ENCODE data around the gene PRKD1. TPM values are rescaled to one million over a fixed set of nuclear protein-coding genes. Genes with fewer than 3 reads are reported as not detected.

The PRKD1 gene
- total RNA-seq, 1 donor from 2014 or later, result 0.23 TPM

DNA sequence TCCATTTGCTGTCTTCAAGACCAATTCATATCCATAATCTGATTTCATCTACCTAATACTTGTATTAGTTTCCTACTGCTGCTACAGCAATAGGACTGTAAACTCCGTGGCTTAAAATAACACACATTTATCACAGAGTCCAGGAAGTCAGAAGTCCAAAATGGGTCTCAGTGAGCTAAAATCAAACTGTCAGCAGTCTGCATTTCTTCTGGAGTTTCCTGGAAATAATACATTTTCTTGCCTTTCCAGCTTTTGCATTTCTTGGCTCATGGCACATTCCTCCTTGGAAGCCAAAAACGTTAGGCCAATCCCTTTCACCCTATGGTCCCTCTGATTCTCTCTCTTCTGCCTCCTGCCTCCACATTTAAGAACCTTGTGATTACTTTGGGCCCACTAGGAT is 239.8 kb downstream of the PRKD1 start:
- Mint-ChIP-seq H3K4me1 (ENCODE audit: low read depth) (no peaks in the 10 kb centered on the region), H3K4me3 (no peak overlapping the region), H3K9me3 (peaks cover 59% of the 10 kb centered on the region), H3K36me3 (ENCODE audit: low read depth) (no peaks in the 10 kb centered on the region), H3K27ac (no peak overlapping the region), H3K27me3 (ENCODE audit: insufficient read depth) (no peaks in the 10 kb centered on the region)
- DNase-seq (ENCODE audit: low spot score), result no peak
- intact Hi-C loops (cut with micrococcal nuclease), result no loop called here

DNA sequence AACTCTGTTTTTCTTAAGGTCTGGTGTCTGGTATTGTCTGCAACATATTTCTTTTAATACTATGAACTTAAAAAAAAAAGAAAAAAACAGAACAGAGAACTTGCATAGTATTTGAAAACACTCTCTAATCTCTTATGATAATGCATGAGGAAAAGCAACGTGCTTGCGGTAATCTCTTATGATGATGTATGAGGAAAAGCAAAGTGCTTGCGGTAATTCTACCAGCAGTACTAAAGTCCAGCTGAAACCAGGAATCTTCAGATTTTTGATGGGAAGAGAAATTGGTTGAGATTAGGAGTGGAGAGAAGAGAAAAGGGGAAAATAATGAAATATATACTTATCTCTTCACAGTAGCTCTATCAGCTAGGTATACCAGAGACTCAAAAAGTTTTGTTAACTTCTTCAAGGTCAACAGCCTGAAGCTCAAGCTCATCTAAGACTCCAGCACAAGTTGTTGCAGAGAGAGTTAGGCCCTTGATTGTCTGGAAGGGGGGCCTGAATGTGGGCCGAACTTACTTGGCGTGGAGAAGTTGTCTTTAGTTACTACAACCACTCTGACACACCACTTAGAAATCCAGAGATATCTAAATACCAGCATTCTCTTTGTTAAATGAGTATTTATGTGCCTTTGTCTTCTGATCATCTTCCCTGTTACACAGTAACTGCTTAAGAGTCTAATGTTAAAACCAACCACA is 240.4 kb downstream of the PRKD1 start:
- Mint-ChIP-seq H3K27me3 (ENCODE audit: insufficient read depth) (no peaks in the 10 kb centered on the region), H3K4me3 (no peak overlapping the region), H3K4me1 (ENCODE audit: low read depth) (no peaks in the 10 kb centered on the region), H3K9me3 (peaks cover 59% of the 10 kb centered on the region), H3K27ac (no peak overlapping the region), H3K36me3 (ENCODE audit: low read depth) (no peaks in the 10 kb centered on the region)
- intact Hi-C loops (cut with micrococcal nuclease), result no loop called here
- DNase-seq (ENCODE audit: low spot score), result no peak

DNA sequence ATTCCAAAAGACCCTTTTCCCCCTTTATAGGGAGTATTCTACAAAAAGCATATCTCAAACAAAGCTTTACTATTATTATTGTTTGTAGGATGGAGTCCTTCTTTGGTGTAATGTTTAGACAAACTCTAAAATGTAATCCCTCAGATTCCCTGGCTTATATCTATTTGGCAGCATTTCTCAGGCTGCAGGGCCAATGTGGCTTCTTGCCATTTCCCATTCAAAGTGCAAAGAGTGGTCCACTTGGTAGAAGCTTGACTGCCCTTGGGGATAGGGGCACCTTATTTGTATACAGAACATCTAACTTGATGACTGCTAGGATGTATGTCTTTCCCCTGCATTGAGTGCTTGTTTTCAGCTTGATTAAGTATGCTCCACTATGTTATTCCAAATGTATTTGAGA is 242.7 kb downstream of the PRKD1 start:
- H3K4me3 Mint-ChIP-seq, result no peak overlapping the region
- intact Hi-C loops (cut with micrococcal nuclease), result no loop called here
- no peak for DNase-seq (ENCODE audit: low spot score)
- H3K27me3 Mint-ChIP-seq (ENCODE audit: insufficient read depth), result no peaks in the 10 kb centered on the region
- H3K36me3 Mint-ChIP-seq (ENCODE audit: low read depth), result no peaks in the 10 kb centered on the region
- H3K9me3 Mint-ChIP-seq, result peaks cover 58% of the 10 kb centered on the region
- H3K4me1 Mint-ChIP-seq (ENCODE audit: low read depth), result no peaks in the 10 kb centered on the region
- no peak overlapping the region for H3K27ac Mint-ChIP-seq

DNA sequence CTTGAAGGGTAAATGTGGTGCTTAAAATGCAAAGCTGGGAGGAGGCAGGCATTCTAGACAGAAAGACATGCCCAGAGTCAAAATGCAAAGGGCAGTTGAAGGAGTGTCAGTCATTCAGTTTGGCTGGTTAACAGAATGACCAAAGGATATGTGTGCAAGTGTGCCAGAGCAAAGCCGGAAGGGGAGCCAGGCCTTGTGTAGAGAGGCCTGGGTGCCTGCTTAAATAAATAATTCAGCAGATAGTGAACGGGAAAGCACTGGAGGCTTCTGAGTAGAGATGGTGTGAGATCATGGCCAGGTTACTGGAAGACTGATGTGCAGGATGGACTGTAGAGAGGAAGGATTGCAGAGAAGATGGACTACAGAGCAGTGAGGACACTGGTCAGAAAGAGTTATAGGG is 244.9 kb downstream of the PRKD1 start:
- Mint-ChIP-seq H3K27ac (no peak overlapping the region), H3K4me1 (ENCODE audit: low read depth) (no peaks in the 10 kb centered on the region), H3K27me3 (ENCODE audit: insufficient read depth) (no peaks in the 10 kb centered on the region), H3K9me3 (peaks cover 48% of the 10 kb centered on the region), H3K36me3 (ENCODE audit: low read depth) (no peaks in the 10 kb centered on the region), H3K4me3 (no peak overlapping the region)
- intact Hi-C loops (cut with micrococcal nuclease), result no loop called here
- DNase-seq (ENCODE audit: low spot score), result no peak

DNA sequence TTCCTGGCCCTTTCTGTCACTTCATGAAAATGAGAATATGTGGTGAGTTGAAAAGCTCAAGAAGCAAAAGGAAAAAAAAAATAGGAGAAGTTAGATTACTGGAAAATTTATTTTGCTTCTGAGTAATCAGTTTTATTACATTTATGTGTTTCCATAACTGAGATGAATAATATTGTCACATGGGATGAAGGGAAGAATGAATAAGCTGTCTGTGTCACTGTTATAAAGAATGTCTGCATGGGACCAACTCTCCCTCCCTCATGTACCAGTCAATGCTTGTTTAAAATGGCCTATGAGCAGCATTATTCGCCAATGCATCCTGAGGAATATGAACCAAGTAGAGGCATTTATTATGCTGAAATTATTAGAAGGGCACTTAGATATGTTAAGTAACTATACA is 246.3 kb downstream of the PRKD1 start:
- Mint-ChIP-seq H3K4me3 (no peak overlapping the region), H3K9me3 (peaks cover 37% of the 10 kb centered on the region), H3K36me3 (ENCODE audit: low read depth) (no peaks in the 10 kb centered on the region), H3K27ac (no peak overlapping the region), H3K27me3 (ENCODE audit: insufficient read depth) (no peaks in the 10 kb centered on the region), H3K4me1 (ENCODE audit: low read depth) (no peaks in the 10 kb centered on the region)
- intact Hi-C loops (cut with micrococcal nuclease), result no loop called here
- DNase-seq (ENCODE audit: low spot score), result no peak

DNA sequence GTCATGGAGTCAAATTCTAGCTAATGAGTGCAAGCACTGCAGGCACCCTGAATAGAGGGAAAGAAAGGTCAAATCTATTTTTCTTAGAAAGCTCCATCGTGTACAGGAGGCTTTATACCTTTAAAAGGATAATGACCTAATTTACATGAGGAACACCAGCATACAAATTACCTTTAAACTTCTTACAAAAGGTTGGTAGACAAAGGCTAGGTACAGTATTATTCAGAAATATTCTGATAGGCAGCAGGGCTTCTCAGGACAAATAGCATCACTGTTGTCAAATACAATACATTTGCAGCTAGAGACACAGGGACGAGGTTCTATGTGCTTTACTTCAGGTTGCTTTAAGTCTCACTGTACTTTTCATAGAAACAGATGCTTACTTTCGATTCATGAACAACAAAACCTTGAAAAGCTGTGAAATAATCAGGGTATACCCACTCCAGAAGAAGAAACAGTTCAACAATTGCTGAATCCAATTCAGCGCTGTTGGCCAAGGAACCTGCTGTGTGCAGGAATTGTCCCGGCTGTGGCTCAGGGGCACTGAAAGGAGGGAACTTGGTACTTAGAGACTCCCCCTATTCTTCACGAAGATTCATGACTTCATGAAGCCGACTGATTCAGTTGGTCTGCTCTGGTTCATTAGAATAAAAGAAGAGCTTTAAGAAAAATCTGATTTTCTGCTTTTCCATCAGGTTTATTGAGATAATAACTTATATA is 252.9 kb downstream of the PRKD1 start:
- intact Hi-C loops (cut with micrococcal nuclease), result no loop called here
- Mint-ChIP-seq H3K9me3 (peaks cover 17% of the 10 kb centered on the region), H3K27ac (no peak overlapping the region), H3K4me3 (no peak overlapping the region), H3K4me1 (ENCODE audit: low read depth) (no peaks in the 10 kb centered on the region), H3K36me3 (ENCODE audit: low read depth) (no peaks in the 10 kb centered on the region), H3K27me3 (ENCODE audit: insufficient read depth) (no peaks in the 10 kb centered on the region)
- DNase-seq (ENCODE audit: low spot score), result no peak

DNA sequence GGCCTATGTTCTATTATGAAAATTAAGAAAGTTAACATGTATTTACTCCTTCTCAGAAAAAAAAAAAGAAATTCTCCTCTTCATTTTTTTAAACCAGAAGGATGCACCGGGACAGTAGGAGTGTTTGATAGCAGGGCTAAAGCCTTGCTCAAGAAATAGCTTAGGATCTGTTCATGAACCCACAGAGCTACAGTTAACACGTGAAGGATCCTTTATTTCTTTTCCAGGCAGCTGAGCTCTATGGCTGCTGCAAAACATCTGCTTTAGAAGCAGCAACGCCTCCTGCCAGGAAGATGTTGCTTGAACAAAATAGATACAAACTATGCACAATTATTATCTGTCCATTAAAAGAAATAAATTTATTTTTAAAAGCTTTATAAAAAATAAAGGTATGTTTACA is 254.8 kb downstream of the PRKD1 start:
- DNase-seq (ENCODE audit: low spot score), result no peak
- Mint-ChIP-seq H3K27ac (no peak overlapping the region), H3K4me1 (ENCODE audit: low read depth) (no peaks in the 10 kb centered on the region), H3K27me3 (ENCODE audit: insufficient read depth) (no peaks in the 10 kb centered on the region), H3K9me3 (peaks cover 13% of the 10 kb centered on the region), H3K4me3 (no peak overlapping the region), H3K36me3 (ENCODE audit: low read depth) (no peaks in the 10 kb centered on the region)
- intact Hi-C loops (cut with micrococcal nuclease), result no loop called here

DNA sequence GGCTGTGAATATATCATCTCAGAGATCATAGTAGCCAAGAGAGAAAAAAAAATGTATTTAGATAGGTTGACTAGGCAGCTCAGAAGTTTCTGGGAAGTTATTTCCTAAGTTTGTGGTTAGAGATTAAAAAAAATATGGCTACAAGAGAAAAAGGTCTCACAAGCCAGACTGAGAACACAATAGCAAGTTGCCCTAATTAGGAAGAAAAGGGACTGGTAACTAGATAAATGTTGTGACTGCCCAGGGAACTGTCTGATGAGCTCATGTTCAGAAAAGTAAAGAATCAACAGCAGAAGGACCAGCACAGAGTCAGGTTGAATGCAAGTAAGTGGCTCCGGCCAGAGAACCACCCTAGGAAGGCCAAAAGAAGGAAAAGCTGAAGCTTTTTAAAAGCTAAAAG is 256.6 kb downstream of the PRKD1 start:
- Mint-ChIP-seq H3K4me3 (no peak overlapping the region), H3K9me3 (peaks cover 13% of the 10 kb centered on the region), H3K36me3 (ENCODE audit: low read depth) (no peaks in the 10 kb centered on the region), H3K27ac (no peak overlapping the region), H3K27me3 (ENCODE audit: insufficient read depth) (no peaks in the 10 kb centered on the region), H3K4me1 (ENCODE audit: low read depth) (no peaks in the 10 kb centered on the region)
- intact Hi-C loops (cut with micrococcal nuclease), result no loop called here
- DNase-seq (ENCODE audit: low spot score), result no peak

DNA sequence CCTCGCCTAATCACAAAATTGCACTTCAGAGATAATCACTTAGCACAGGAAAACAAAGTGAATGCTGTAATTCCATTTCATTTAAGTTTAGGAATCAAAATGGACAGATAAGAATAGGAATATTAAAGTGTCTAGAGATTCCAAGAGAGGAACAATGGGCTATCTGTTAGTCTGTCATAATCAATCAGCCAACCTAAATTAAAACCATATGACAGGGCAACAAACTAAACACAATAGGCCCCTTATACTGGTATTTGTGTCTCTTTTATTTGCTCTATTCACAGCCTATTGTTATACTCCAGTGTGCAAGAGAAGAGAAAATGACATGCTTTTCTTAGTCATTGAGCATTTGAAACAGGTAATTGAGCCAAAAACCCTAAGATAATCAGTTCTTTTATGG is 259.4 kb downstream of the PRKD1 start:
- Mint-ChIP-seq H3K4me3 (no peak overlapping the region), H3K4me1 (ENCODE audit: low read depth) (no peaks in the 10 kb centered on the region), H3K27ac (no peak overlapping the region), H3K36me3 (ENCODE audit: low read depth) (no peaks in the 10 kb centered on the region), H3K27me3 (ENCODE audit: insufficient read depth) (no peaks in the 10 kb centered on the region), H3K9me3 (peaks cover 7% of the 10 kb centered on the region)
- intact Hi-C loops (cut with micrococcal nuclease), result no loop called here
- no peak for DNase-seq (ENCODE audit: low spot score)

DNA sequence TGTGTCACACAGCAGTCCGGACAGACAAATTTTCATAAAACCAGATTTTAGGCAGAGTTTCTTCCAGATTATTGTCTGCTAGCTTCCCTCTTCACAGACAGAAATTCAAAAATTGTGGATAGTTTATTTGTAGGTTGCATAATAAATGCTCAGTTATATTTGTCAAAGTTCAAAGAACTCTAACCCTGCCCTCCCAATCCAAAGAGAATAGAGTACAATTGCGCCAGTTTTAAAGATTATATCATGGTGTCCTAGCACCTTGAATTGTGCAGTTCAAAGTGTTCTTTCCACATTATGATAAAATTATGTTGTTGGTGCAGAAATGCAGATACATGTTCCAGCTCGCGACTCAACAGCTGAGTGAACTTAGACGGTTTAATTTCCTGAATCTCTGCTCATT is 263.1 kb downstream of the PRKD1 start:
- intact Hi-C loops (cut with micrococcal nuclease), result no loop called here

DNA sequence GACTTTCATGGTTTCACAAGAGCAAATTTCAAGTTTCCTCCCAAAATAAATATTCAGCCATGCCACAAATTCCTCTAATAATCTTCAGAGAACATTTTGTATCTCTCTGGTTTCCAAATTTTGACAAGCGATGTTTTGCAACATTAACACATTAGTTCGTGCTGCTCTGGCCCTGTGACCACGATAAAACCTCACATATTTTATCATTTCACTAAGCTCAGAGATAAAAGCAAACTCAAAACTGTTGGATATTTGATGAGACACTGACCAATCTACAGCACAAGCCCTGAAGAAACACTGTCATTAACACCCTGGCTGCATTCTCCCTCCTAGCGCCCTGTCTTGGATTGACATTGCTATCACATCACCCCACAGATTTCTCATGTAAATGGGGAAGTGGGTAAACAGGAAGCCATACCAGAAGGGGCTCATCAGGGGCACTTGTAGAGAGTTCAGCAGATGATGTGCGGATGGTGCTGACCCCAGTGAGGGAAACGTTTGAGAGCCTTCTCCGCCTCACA is 264.3 kb downstream of the PRKD1 start:
- H3K36me3 Mint-ChIP-seq (ENCODE audit: low read depth), result no peaks in the 10 kb centered on the region
- no peak overlapping the region for H3K27ac Mint-ChIP-seq
- H3K4me1 Mint-ChIP-seq (ENCODE audit: low read depth), result no peaks in the 10 kb centered on the region
- DNase-seq (ENCODE audit: low spot score), result no peak
- intact Hi-C loops (cut with micrococcal nuclease), result no loop called here
- no peaks in the 10 kb centered on the region for H3K27me3 Mint-ChIP-seq (ENCODE audit: insufficient read depth)
- H3K4me3 Mint-ChIP-seq, result no peak overlapping the region
- H3K9me3 Mint-ChIP-seq, result peaks cover 9% of the 10 kb centered on the region

More for the DNA sequence above, 263.1 kb downstream of the PRKD1 start:
- Mint-ChIP-seq H3K9me3 (peaks cover 7% of the 10 kb centered on the region), H3K27me3 (ENCODE audit: insufficient read depth) (no peaks in the 10 kb centered on the region), H3K36me3 (ENCODE audit: low read depth) (no peaks in the 10 kb centered on the region), H3K4me3 (no peak overlapping the region), H3K27ac (no peak overlapping the region), H3K4me1 (ENCODE audit: low read depth) (no peaks in the 10 kb centered on the region)
- no peak for DNase-seq (ENCODE audit: low spot score)

DNA sequence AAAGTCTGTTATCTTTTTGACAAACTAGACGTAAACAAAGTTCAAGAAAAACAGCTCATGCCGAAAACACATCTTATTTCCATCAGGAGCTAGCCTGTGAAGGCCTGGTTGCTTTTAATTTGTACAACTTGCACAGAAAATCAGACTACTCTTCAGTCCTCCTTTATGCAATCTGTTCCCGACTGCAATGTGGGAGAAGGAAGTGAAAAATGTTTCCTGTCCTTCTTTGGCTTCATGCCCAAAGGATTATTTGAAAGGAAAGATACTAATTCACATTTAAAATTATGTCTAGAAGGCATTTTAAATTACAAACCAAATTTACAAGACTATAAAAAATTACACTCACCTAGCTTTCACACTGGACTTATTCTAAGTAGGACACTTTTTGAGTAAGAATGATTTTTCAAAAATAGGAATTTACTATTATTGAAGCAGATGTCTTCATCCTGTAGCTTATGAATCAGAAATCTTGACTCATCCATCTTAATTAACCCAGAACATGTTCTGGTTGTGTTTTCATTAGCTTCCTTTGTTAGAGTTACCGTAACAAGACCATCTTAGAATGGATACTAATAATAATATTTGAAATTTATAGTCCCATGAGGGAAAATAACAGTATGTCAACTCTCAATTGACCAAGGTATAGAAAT is 272.6 kb downstream of the PRKD1 start:
- Mint-ChIP-seq H3K27me3 (ENCODE audit: insufficient read depth) (no peaks in the 10 kb centered on the region), H3K9me3 (peaks cover 9% of the 10 kb centered on the region), H3K4me1 (ENCODE audit: low read depth) (no peaks in the 10 kb centered on the region), H3K36me3 (ENCODE audit: low read depth) (no peaks in the 10 kb centered on the region), H3K27ac (no peak overlapping the region), H3K4me3 (no peak overlapping the region)
- DNase-seq (ENCODE audit: low spot score), result no peak
- intact Hi-C loops (cut with micrococcal nuclease), result no loop called here

DNA sequence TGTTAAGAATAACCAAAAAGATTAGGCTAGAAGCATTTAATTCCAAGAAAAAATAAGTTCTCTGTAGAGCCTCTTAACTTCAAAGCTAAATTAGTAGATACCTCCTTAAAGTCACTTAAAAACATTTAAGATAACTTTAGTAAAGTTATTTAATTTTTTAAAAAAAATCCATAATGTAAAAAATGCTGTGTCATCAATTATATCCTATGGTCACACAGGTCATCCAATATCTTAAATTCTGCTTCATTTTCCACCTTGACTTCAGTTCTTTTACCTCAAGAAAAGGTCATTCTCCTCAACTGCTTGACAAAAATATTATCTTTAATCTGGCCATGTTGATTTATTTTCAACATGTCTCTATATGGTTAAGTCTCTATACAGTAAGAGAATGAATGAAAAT is 274.3 kb downstream of the PRKD1 start:
- DNase-seq (ENCODE audit: low spot score), result no peak
- H3K36me3 Mint-ChIP-seq (ENCODE audit: low read depth), result no peaks in the 10 kb centered on the region
- no peaks in the 10 kb centered on the region for H3K4me1 Mint-ChIP-seq (ENCODE audit: low read depth)
- H3K4me3 Mint-ChIP-seq, result no peak overlapping the region
- intact Hi-C loops (cut with micrococcal nuclease), result no loop called here
- H3K27ac Mint-ChIP-seq, result no peak overlapping the region
- H3K27me3 Mint-ChIP-seq (ENCODE audit: insufficient read depth), result no peaks in the 10 kb centered on the region
- H3K9me3 Mint-ChIP-seq, result peaks cover 17% of the 10 kb centered on the region

Measured in activated T-helper 1 cell treated with anti-CD3 and anti-CD28 coated beads, Interleukin-12 subunit alpha, Interleukin-12 subunit beta, Interleukin-2, Interleukin-4 antibody, amounts not matched to agents 30 ng/mL and 10 ng/mL and 1 ng/mL, durations not matched to agents 14 hours and 24 hours and 36 hours (primary cell).